RWPE2 (cell line): ENCODE data around the gene ISLR.
A peak's percentile ranks its signal among the peaks of the same experiment; 100 is the strongest.

Experiments
- ATAC-seq: fragments of 200-7000 bp; cut with Tn5 transposase; 3 replicates; pipeline ENCODE4 v1.9.1; 2021; ENCODE audit warnings: low read depth
- DNase-seq: peaks from one replicate; pipeline ENCODE4 v3.0.0-alpha.2; 2020; ENCODE audit warnings: low spot score
- H3K27ac ChIP-seq: fragments of 450-650 bp; 2 replicates; pipeline ENCODE4 v1.5.1; 2017; ENCODE audit warnings: mild to moderate bottlenecking; ENCODE audit not compliant: poor library complexity, severe bottlenecking
- H3K27me3 ChIP-seq: fragments of 250-450 bp; sonication (Bioruptor Pico); 2 replicates; pipeline ENCODE4 v1.5.1; 2021; ENCODE audit warnings: mild to moderate bottlenecking, moderate library complexity; ENCODE audit not compliant: insufficient read depth, poor library complexity, severe bottlenecking
- H3K36me3 ChIP-seq: fragments of 250-450 bp; sonication (Bioruptor Pico); 2 replicates; pipeline ENCODE4 v1.5.1; 2020; ENCODE audit warnings: low read depth, mild to moderate bottlenecking, moderate library complexity
- H3K4me1 ChIP-seq: fragments of 250-450 bp; sonication (Bioruptor Pico); 2 replicates; pipeline ENCODE4 v1.5.1; 2021; ENCODE audit warnings: mild to moderate bottlenecking, moderate library complexity; ENCODE audit not compliant: insufficient read depth, poor library complexity, severe bottlenecking
- H3K4me3 ChIP-seq: fragments of 250-450 bp; sonication (Bioruptor Pico); 2 replicates; pipeline ENCODE4 v1.5.1; 2021; ENCODE audit warnings: mild to moderate bottlenecking, moderate library complexity; ENCODE audit not compliant: severe bottlenecking
- H3K9me3 ChIP-seq: fragments of 250-450 bp; sonication (Bioruptor Pico); 2 replicates; pipeline ENCODE4 v1.5.1; 2021; ENCODE audit warnings: mild to moderate bottlenecking, moderate library complexity; ENCODE audit not compliant: severe bottlenecking
- CTCF ChIP-seq: fragments of 450-650 bp; IDR thresholded peaks from one replicate; pipeline ENCODE4 v1.5.1; 2017; ENCODE audit warnings: mild to moderate bottlenecking, moderate library complexity; ENCODE audit not compliant: poor library complexity, severe bottlenecking

Gene ISLR

GRCh38 chr15:74138642-74139041 is 34.9 kb upstream of the ISLR start:
- H3K27me3 ChIP-seq: peaks cover 41% of the 10 kb centered on the region

GRCh38 chr15:74141591-74141990 is 31.9 kb upstream of the ISLR start:
- no peak overlapping the region for H3K4me3 ChIP-seq
- no peaks in the 10 kb centered on the region for H3K36me3 ChIP-seq
- no peaks in the 10 kb centered on the region for H3K4me1 ChIP-seq
- no peaks in the 10 kb centered on the region for H3K9me3 ChIP-seq
- DNase-seq (no peak), ATAC-seq (no peak)
- TF ChIP-seq CTCF: no peak
- no peak overlapping the region for H3K27ac ChIP-seq
- H3K27me3 ChIP-seq: peaks cover 14% of the 10 kb centered on the region

More at GRCh38 chr15:74138642-74139041, 34.9 kb upstream of the ISLR start:
- H3K9me3 ChIP-seq: no peaks in the 10 kb centered on the region
- H3K4me3 ChIP-seq: no peak overlapping the region
- no peak for ATAC-seq
- no peak for TF ChIP-seq CTCF
- no peaks in the 10 kb centered on the region for H3K36me3 ChIP-seq
- no peak overlapping the region for H3K27ac ChIP-seq
- H3K4me1 ChIP-seq: no peaks in the 10 kb centered on the region
- DNase-seq: no peak

- H3K27me3 ChIP-seq: peaks cover 4% of the 10 kb centered on the region
- no peak overlapping the region for H3K27ac ChIP-seq
- no peaks in the 10 kb centered on the region for H3K36me3 ChIP-seq
- H3K9me3 ChIP-seq: no peaks in the 10 kb centered on the region
- no peak overlapping the region for H3K4me3 ChIP-seq
- H3K4me1 ChIP-seq: no peaks in the 10 kb centered on the region
- peak; percentile 89 for ATAC-seq
- TF ChIP-seq CTCF: peak; percentile 22
- DNase-seq: no peak
These were observed 29.2 kb upstream of the ISLR start for GRCh38 chr15:74144153-74144775.

- no peak for TF ChIP-seq CTCF
- Histone ChIP-seq H3K4me1 (no peaks in the 10 kb centered on the region), H3K36me3 (no peaks in the 10 kb centered on the region), H3K4me3 (no peak overlapping the region), H3K9me3 (no peaks in the 10 kb centered on the region), H3K27ac (no peak overlapping the region), H3K27me3 (no peaks in the 10 kb centered on the region)
- DNase-seq (no peak), ATAC-seq (no peak)
These were observed 27.2 kb upstream of the ISLR start for GRCh38 chr15:74146277-74146800.

- no peak for DNase-seq
- Histone ChIP-seq H3K4me3 (no peak overlapping the region), H3K27ac (no peak overlapping the region), H3K27me3 (no peaks in the 10 kb centered on the region), H3K36me3 (no peaks in the 10 kb centered on the region), H3K4me1 (no peaks in the 10 kb centered on the region), H3K9me3 (no peaks in the 10 kb centered on the region)
- no peak for TF ChIP-seq CTCF
- no peak for ATAC-seq
These were observed 26.5 kb upstream of the ISLR start for GRCh38 chr15:74147051-74147450.
